K562 (cell line): Measurements from ENCODE around the gene CLSTN2. TPM values are rescaled to one million over a fixed set of nuclear protein-coding genes. Genes with fewer than 3 reads are reported as not detected.

Experiments used
- CHD7 ChIP-seq: fragments of 200-600 bp; sonication (generic); IDR thresholded peaks from one replicate; pipeline ENCODE4 v1.6.1; 2012; ENCODE audit warnings: mild to moderate bottlenecking, low read depth, low read length, inconsistent platforms
- FIP1L1 ChIP-seq: fragments of 200-400 bp; formaldehyde crosslinking; IDR thresholded peaks from 2 replicates; pipeline ENCODE4 v1.6.1; 2018; ENCODE audit warnings: mild to moderate bottlenecking, low read depth, low read length; ENCODE audit not compliant: poor library complexity, severe bottlenecking
- GATAD2A ChIP-seq: fragments of 450-650 bp; IDR thresholded peaks from 2 replicates; pipeline ENCODE4 v1.6.1; 2017
- GATAD2B ChIP-seq: fragments of 450-650 bp; IDR thresholded peaks from 2 replicates; pipeline ENCODE4 v1.6.1; 2017; ENCODE audit warnings: mild to moderate bottlenecking, borderline replicate concordance
- GTF2F1 ChIP-seq: IDR thresholded peaks from 2 replicates; pipeline ENCODE4 v1.6.1; 2011; ENCODE audit warnings: low read depth, low read length, improper control_type of control experiment
- PKNOX1 ChIP-seq: fragments of 450-650 bp; IDR thresholded peaks from 2 replicates; pipeline ENCODE4 v1.6.1; 2016
- STAT6 ChIP-seq: sonication (generic); formaldehyde crosslinking; IDR thresholded peaks from 2 replicates; pipeline ENCODE4 v1.8.1; 2023; ENCODE audit warnings: mild to moderate bottlenecking, missing genetic modification reagents
- ZNF133 ChIP-seq: fragments of 250-450 bp; sonication (Bioruptor Pico); IDR thresholded peaks from 2 replicates; pipeline ENCODE4 v1.4.0; 2020; ENCODE audit warnings: mild to moderate bottlenecking
- polyA plus RNA-seq, 8 experiments: library from polyadenylated mRNA; depleted of rRNA in 4 of 8; stranded (reverse) in 5 of 8; unstranded in 3 of 8; fragments of >200 nt; fragmentation: Nextera tagmentation in 2 of 8; fragmentation: Illumina TruSeq in 1 of 8; extraction: Ambion mirVana in 2 of 8; extraction: Trizol in 1 of 8; gene quantifications; 2 replicates each; pipeline versions ENCODE4 v1.2.1 to v1.2.3, GENCODE V29; 2011 to 2014; ENCODE audit warnings: inconsistent platforms in 1 of 8, missing spikeins in 1 of 8
- total RNA-seq, 7 experiments: library from RNA; depleted of rRNA in 6 of 7; stranded (reverse); fragments of >200 nt in 6 of 7; fragmentation: Illumina TruSeq in 2 of 7; extraction: Trizol in 2 of 7; gene quantifications; 2 replicates each; pipeline versions ENCODE4 v1.2.1 to v1.2.3, GENCODE V29; 2011 to 2021; ENCODE audit warnings: low replicate concordance in 1 of 7

The CLSTN2 gene
- total and polyA plus RNA-seq, 9 of the 15 experiments (the other 6 are each of a cell fraction or from before 2014, with no cell fraction given), result 0.02 to 0.04 (median 0.04) TPM; not detected in 6

GRCh38 chr3:140163159-140163763 is 228.3 kb downstream of the CLSTN2 start (continued):
- TF ChIP-seq STAT6 (CRISPR knock-in tag) (no peak), FIP1L1 (no peak), GTF2F1 (no peak), CHD7 (no peak), PKNOX1 (peak; percentile 39; the same call in 1 of the 2 replicates), GATAD2B (no peak), GATAD2A (no peak), ZNF133 (CRISPR knock-in tag) (no peak)
